ENCODE data around the gene GPR132. TPM values are rescaled to one million over a fixed set of nuclear protein-coding genes. Genes with fewer than 3 reads are reported as not detected.

GPR132 gene
- total RNA-seq, 2 donors from 2014 or later = 0.67 to 1.2 TPM

DNA sequence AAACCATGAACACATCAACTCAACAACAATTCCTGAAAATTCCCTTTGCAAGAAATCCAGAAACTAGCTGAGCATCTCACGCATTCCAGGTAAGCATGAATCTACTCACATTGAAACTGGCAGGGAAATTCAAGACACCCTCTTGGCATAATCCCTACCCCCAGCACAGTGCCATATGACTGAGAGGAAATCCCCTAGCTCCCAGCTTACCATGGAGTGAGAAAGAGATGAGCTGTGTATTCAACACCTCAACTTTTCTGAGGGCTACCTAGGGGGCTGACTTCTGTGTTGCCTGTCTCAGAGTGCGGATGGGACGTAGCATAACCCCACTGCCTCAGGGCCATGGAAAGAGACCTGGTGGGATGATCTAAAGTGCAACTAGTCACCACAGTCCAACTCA, 37.7 kb upstream of the GPR132 start:
- H3K27ac ChIP-seq = no peak overlapping the region
- no peaks in the 10 kb centered on the region for H3K4me1 ChIP-seq
- H3K36me3 ChIP-seq = no peaks in the 10 kb centered on the region
- no peak for DNase-seq (ENCODE audit: low spot score)
- no peak overlapping the region for H3K4me3 ChIP-seq
- no peaks in the 10 kb centered on the region for H3K9me3 ChIP-seq
- TF ChIP-seq, protein P1, sequence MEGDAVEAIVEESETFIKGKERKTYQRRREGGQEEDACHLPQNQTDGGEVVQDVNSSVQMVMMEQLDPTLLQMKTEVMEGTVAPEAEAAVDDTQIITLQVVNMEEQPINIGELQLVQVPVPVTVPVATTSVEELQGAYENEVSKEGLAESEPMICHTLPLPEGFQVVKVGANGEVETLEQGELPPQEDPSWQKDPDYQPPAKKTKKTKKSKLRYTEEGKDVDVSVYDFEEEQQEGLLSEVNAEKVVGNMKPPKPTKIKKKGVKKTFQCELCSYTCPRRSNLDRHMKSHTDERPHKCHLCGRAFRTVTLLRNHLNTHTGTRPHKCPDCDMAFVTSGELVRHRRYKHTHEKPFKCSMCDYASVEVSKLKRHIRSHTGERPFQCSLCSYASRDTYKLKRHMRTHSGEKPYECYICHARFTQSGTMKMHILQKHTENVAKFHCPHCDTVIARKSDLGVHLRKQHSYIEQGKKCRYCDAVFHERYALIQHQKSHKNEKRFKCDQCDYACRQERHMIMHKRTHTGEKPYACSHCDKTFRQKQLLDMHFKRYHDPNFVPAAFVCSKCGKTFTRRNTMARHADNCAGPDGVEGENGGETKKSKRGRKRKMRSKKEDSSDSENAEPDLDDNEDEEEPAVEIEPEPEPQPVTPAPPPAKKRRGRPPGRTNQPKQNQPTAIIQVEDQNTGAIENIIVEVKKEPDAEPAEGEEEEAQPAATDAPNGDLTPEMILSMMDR (IDR thresholded peaks at IDR 0.05) = no peak
- no peaks in the 10 kb centered on the region for H3K27me3 ChIP-seq

DNA sequence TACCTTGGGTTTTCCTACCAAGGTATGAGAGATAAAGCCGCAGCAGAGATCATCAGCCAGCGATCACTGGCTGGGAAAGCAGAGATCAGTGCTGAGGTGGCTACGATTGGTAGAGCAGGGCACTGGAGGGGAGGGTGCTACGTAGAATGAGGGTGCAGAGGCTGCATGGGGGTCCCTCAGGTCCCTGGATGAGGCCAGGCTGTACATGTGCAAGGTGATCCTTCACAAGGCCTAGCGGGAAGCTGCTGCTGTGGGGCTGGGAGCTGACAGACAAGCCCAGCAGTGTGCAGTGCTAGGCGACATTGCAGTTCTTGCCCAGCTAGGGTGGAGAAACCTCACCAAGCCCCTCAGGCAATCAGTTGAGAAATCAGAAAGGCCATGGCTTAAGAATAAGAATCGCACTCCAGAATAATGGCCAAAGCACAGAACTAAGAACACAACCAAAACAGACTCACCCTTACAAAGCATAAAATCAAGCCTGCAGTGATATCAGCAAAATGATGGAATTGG, 37.2 kb upstream of the GPR132 start:
- TF ChIP-seq, protein P1 (IDR thresholded peaks at IDR 0.05) = no peak
- H3K27me3 ChIP-seq = no peaks in the 10 kb centered on the region
- H3K4me3 ChIP-seq = no peak overlapping the region
- H3K27ac ChIP-seq = no peak overlapping the region
- no peak for DNase-seq (ENCODE audit: low spot score)
- no peaks in the 10 kb centered on the region for H3K4me1 ChIP-seq
- no peaks in the 10 kb centered on the region for H3K36me3 ChIP-seq
- H3K9me3 ChIP-seq = no peaks in the 10 kb centered on the region

DNA sequence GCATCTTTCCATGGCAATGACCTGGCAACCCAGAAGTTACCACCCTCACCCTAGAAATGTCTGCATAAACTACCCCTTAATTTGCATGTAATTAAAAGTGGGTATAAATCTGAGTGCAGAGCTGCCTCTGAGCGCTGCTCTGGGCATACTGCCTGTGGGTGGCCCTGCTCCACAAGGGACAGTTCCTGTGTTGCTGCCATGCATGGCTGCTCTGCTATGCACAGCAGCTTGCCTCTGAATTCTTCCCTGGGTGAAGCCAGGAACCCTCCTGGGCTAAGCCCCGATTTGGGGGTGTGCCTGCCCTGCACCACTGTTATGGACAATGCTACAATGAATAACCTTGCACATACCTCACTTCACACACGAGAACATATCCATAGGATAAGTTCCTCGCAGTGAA, 35.7 kb upstream of the GPR132 start:
- Histone ChIP-seq H3K27ac (no peak overlapping the region), H3K4me1 (no peaks in the 10 kb centered on the region), H3K36me3 (no peaks in the 10 kb centered on the region), H3K9me3 (no peaks in the 10 kb centered on the region), H3K4me3 (no peak overlapping the region), H3K27me3 (no peaks in the 10 kb centered on the region)
- DNase-seq (ENCODE audit: low spot score) = no peak
- TF ChIP-seq, protein P1 (IDR thresholded peaks at IDR 0.05) = no peak

DNA sequence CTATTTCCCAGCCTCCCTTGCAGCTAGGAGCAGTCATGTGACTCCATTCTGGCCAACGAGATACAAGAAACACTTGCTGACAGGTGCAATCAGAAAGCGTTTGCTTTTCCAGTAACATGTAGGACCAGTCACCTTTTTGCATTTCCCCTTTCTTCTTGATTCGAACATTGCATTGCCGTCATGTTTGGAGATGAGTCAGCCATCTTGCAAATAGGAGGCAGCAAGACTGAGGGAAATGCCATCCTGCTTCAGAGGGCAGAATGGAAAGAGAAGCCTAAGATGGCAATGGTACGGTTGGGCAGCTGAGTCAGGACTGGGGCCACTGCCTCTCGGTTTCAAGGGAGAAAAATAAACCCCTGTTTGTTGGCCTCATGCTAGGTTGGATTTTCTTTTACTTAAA, 34.5 kb upstream of the GPR132 start:
- TF ChIP-seq, protein P1 (IDR thresholded peaks at IDR 0.05) = no peak
- H3K4me3 ChIP-seq = no peak overlapping the region
- H3K9me3 ChIP-seq = no peaks in the 10 kb centered on the region
- no peaks in the 10 kb centered on the region for H3K36me3 ChIP-seq
- H3K27ac ChIP-seq = no peak overlapping the region
- H3K27me3 ChIP-seq = no peaks in the 10 kb centered on the region
- no peaks in the 10 kb centered on the region for H3K4me1 ChIP-seq
- no peak for DNase-seq (ENCODE audit: low spot score)

DNA sequence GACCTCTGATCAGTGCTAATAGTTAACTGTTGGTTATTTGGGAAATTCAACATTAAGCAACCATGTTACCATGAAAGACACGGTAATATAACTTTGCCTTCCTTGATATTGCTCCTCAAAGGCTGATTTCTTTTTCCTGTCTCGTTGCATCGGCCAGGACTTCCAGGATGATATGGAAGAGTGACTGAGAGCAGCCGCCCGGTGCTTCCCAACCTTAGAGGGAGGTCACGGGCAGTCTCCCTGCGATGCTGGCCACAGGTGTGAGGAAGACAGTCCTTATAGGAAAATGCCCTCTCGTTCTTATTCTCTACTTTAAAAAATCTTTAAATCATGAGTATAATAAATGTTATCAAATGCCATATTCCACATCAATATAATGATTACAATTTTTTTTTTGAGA, 33.1 kb upstream of the GPR132 start:
- H3K9me3 ChIP-seq = no peaks in the 10 kb centered on the region
- no peak overlapping the region for H3K4me3 ChIP-seq
- no peak overlapping the region for H3K27ac ChIP-seq
- no peak for DNase-seq (ENCODE audit: low spot score)
- peaks cover 0 to 11% of the 10 kb centered on the region in 2 donors for H3K4me1 ChIP-seq
- no peaks in the 10 kb centered on the region for H3K27me3 ChIP-seq
- no peaks in the 10 kb centered on the region for H3K36me3 ChIP-seq
- TF ChIP-seq, protein P1 (IDR thresholded peaks at IDR 0.05) = no peak

DNA sequence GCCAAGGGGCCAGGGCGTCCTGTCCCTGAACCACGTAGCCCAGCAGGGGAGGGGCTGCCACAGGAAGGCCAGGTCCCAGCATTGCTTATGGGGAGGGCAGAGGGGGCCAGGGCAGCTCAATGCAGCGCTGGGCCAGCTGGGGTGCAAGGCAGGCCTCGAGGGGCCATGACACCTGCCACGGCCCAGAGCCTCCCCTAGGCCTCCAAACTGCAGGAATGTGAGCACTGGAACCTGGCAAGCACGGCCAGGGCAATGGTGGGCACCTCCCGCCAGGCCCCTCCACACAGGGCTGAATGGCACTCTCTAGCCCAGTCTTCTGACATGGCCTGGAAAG, 32.5 kb upstream of the GPR132 start:
- DNase-seq (ENCODE audit: low spot score) = no peak
- Histone ChIP-seq H3K36me3 (no peaks in the 10 kb centered on the region), H3K27me3 (no peaks in the 10 kb centered on the region), H3K9me3 (no peaks in the 10 kb centered on the region), H3K4me1 (peaks cover 0 to 14% of the 10 kb centered on the region in 2 donors), H3K4me3 (no peak overlapping the region), H3K27ac (no peak overlapping the region)
- TF ChIP-seq, protein P1 (IDR thresholded peaks at IDR 0.05) = no peak
